H1 (cell line): Measurements from ENCODE around the gene COX5B. TPM values are rescaled to one million over a fixed set of nuclear protein-coding genes. Genes with fewer than 3 reads are reported as not detected.

Source experiments
- CTCF ChIA-PET: fragments of 300-600 bp; sonication (Branson Sonifier 250); formaldehyde crosslinking; loops from one replicate; lab custom pipeline; 2021; ENCODE audit not compliant: partially characterized antibody; lab: Charles Lee
- POLR2A ChIA-PET: fragments of 300-600 bp; sonication (Branson Sonifier 250); formaldehyde crosslinking; loops from one replicate; lab custom pipeline; 2021; ENCODE audit warnings: inconsistent platforms; ENCODE audit not compliant: partially characterized antibody; lab: Charles Lee
- DNase-seq, 2 experiments: peaks; one replicate each; pipeline versions ENCODE4 v3.0.0 to v3.0.0-alpha.2; 2010 to 2022; ENCODE audit warnings: low spot score in 2 of 2, low read depth in 1 of 2, mixed read lengths in 1 of 2
- FAIRE-seq: peaks from 2 replicates; lab custom pipeline; 2011; peaks lifted over from hg19 to GRCh38; lab: Jason Lieb, UNC
- H2AFZ ChIP-seq: 2 replicates; pipeline ENCODE4 v1.8.1; 2012; ENCODE audit warnings: low read length, inconsistent platforms
- H2AK5ac ChIP-seq: 2 replicates; pipeline ENCODE4 v1.6.1; 2013; ENCODE audit warnings: low read depth, low read length
- H2BK120ac ChIP-seq: replicated peaks from 2 replicates; pipeline ENCODE3; 2013; ENCODE audit warnings: low read depth, low read length, inconsistent platforms
- H2BK12ac ChIP-seq: 2 replicates; pipeline ENCODE4 v1.6.1; 2013; ENCODE audit warnings: low read depth, low read length
- H2BK15ac ChIP-seq: 2 replicates; pipeline ENCODE4 v1.6.1; 2013; ENCODE audit warnings: low read length
- H2BK20ac ChIP-seq: 2 replicates; pipeline ENCODE4 v1.6.1; 2013; ENCODE audit warnings: low read length
- H2BK5ac ChIP-seq: 2 replicates; pipeline ENCODE4 v1.6.1; 2013; ENCODE audit warnings: low read depth, low read length
- H3K14ac ChIP-seq: 2 replicates; pipeline ENCODE4 v1.6.1; 2013; ENCODE audit warnings: inconsistent platforms; ENCODE audit not compliant: insufficient read length
- H3K18ac ChIP-seq: 2 replicates; pipeline ENCODE4 v1.6.1; 2013; ENCODE audit warnings: low read length; ENCODE audit errors: extremely low read depth
- H3K23ac ChIP-seq: 2 replicates; pipeline ENCODE4 v1.6.1; 2013; ENCODE audit warnings: inconsistent platforms; ENCODE audit not compliant: insufficient read length
- H3K23me2 ChIP-seq: 2 replicates; pipeline ENCODE4 v1.6.1; 2013; ENCODE audit warnings: low read depth, low read length
- H3K27ac ChIP-seq: 2 replicates; pipeline ENCODE4 v1.6.1; 2011; ENCODE audit warnings: low read depth, low read length, inconsistent platforms
- H3K27me3 ChIP-seq, 4 experiments: replicated peaks in 1 of 4; 1 replicate in 1 of 4; 2 replicates in 3 of 4; pipeline versions ENCODE4 v1.6.1 to v1.8.1; 2011 to 2013; ENCODE audit warnings: low read length in 3 of 4, mild to moderate bottlenecking in 3 of 4, inconsistent platforms in 2 of 4, mixed read lengths in 2 of 4, moderate library complexity in 1 of 4; ENCODE audit not compliant: control insufficient read depth in 3 of 4, insufficient read depth in 3 of 4; ENCODE audit errors: extremely low read depth in 1 of 4
- H3K36me3 ChIP-seq, 4 experiments: 2 replicates each; pipeline versions ENCODE4 v1.6.1 to v1.8.1; 2011 to 2013; ENCODE audit warnings: mild to moderate bottlenecking in 4 of 4, low read length in 3 of 4, moderate library complexity in 2 of 4, control low read depth in 1 of 4, inconsistent platforms in 1 of 4; ENCODE audit not compliant: insufficient read depth in 4 of 4, control insufficient read depth in 2 of 4
- H3K4ac ChIP-seq: replicated peaks from 2 replicates; pipeline ENCODE3; 2013; ENCODE audit warnings: low read length, low read depth, mixed read lengths, inconsistent platforms; ENCODE audit not compliant: insufficient read length
- H3K4me1 ChIP-seq, 4 experiments: replicated peaks in 1 of 4; 1 replicate in 1 of 4; 2 replicates in 3 of 4; pipeline versions ENCODE4 v1.6.1 to v1.8.1; 2011 to 2013; ENCODE audit warnings: low read length in 3 of 4, inconsistent platforms in 2 of 4, mixed read lengths in 1 of 4; ENCODE audit not compliant: insufficient read depth in 4 of 4, control insufficient read depth in 3 of 4
- H3K4me2 ChIP-seq, 2 experiments: 2 replicates each; pipeline versions ENCODE4 v1.6.1 to v1.8.1; 2011 to 2013; ENCODE audit warnings: low read depth in 2 of 2, low read length in 2 of 2, control low read depth in 1 of 2, inconsistent platforms in 1 of 2, mild to moderate bottlenecking in 1 of 2; ENCODE audit not compliant: insufficient read depth in 1 of 2
- H3K4me3 ChIP-seq, 4 experiments: fragments of 200-600, 300-600 bp in 1 of 4; sonication (generic), shearing (Covaris generic), sonication (Bioruptor Twin) in 1 of 4; 2 replicates each; pipeline versions ENCODE4 v1.5.1 to v1.8.1; 2011 to 2016; ENCODE audit warnings: low read length in 4 of 4, low read depth in 3 of 4, control low read depth in 2 of 4, inconsistent platforms in 2 of 4, mild to moderate bottlenecking in 2 of 4, mixed read lengths in 1 of 4, moderate library complexity in 1 of 4; ENCODE audit not compliant: insufficient read depth in 2 of 4; ENCODE audit errors: extremely low read depth in 1 of 4
- H3K56ac ChIP-seq: replicated peaks from 2 replicates; pipeline ENCODE3; 2013; ENCODE audit warnings: low read depth, mild to moderate bottlenecking, mixed read lengths, low read length, inconsistent platforms; ENCODE audit not compliant: insufficient read length
- H3K79me1 ChIP-seq: 2 replicates; pipeline ENCODE4 v1.6.1; 2013; ENCODE audit warnings: low read depth, low read length, control low read depth
- H3K79me2 ChIP-seq, 2 experiments: 2 replicates each; pipeline versions ENCODE4 v1.6.1 to v1.8.1; 2012 to 2013; ENCODE audit warnings: low read length in 2 of 2, mild to moderate bottlenecking in 2 of 2, inconsistent platforms in 1 of 2; ENCODE audit not compliant: insufficient read depth in 2 of 2, control insufficient read depth in 1 of 2
- H3K9ac ChIP-seq, 4 experiments: replicated peaks in 1 of 4; 1 replicate in 1 of 4; 2 replicates in 3 of 4; pipeline versions ENCODE4 v1.6.1 to v1.8.1; 2011 to 2013; ENCODE audit warnings: low read depth in 3 of 4, low read length in 3 of 4, control low read depth in 2 of 4, mild to moderate bottlenecking in 2 of 4, moderate library complexity in 2 of 4, inconsistent platforms in 1 of 4; ENCODE audit errors: extremely low read depth in 1 of 4
- H3K9me3 ChIP-seq, 2 experiments: 2 replicates each; pipeline versions ENCODE4 v1.6.1 to v1.8.1; 2012 to 2013; ENCODE audit warnings: mild to moderate bottlenecking in 2 of 2, moderate library complexity in 2 of 2, control low read depth in 1 of 2, inconsistent platforms in 1 of 2, low read depth in 1 of 2, low read length in 1 of 2, mixed read lengths in 1 of 2; ENCODE audit not compliant: insufficient read depth in 2 of 2
- H4K20me1 ChIP-seq, 2 experiments: replicated peaks in 1 of 2; 2 replicates each; pipeline versions ENCODE3 to v1.8.1; 2011 to 2013; ENCODE audit warnings: inconsistent platforms in 2 of 2, low read length in 2 of 2, mild to moderate bottlenecking in 1 of 2; ENCODE audit not compliant: insufficient read depth in 2 of 2, control insufficient read depth in 1 of 2
- H4K5ac ChIP-seq: 2 replicates; pipeline ENCODE4 v1.6.1; 2013; ENCODE audit warnings: low read length, low read depth, mixed read lengths, inconsistent platforms; ENCODE audit not compliant: insufficient read length
- H4K8ac ChIP-seq: 2 replicates; pipeline ENCODE4 v1.8.0; 2013; ENCODE audit warnings: mild to moderate bottlenecking, moderate library complexity, low read length, inconsistent platforms; ENCODE audit not compliant: insufficient read depth; ENCODE audit errors: extremely low read depth
- H4K91ac ChIP-seq: replicated peaks from 2 replicates; pipeline ENCODE3; 2013; ENCODE audit warnings: low read length, mixed read lengths, inconsistent platforms; ENCODE audit not compliant: insufficient read length
- BRCA1 ChIP-seq: IDR thresholded peaks from 2 replicates; pipeline ENCODE4 v1.6.1; 2012; ENCODE audit warnings: low read depth, low read length, improper control_type of control experiment
- RAD21 ChIP-seq, 2 experiments: IDR thresholded peaks in 1 of 2; conservative IDR thresholded peaks in 1 of 2; 2 replicates each; pipeline ENCODE4 v1.6.1; 2011; ENCODE audit warnings: low read depth in 2 of 2, low read length in 2 of 2, improper control_type of control experiment in 1 of 2, inconsistent platforms in 1 of 2, mild to moderate bottlenecking in 1 of 2, moderate library complexity in 1 of 2
- RBBP5 ChIP-seq: IDR thresholded peaks from 2 replicates; pipeline ENCODE4 v1.7.1; 2012; ENCODE audit warnings: low read depth, mild to moderate bottlenecking, inconsistent platforms, low read length, moderate library complexity, borderline replicate concordance
- SAP30 ChIP-seq: fragments of 300-600 bp; sonication (generic); IDR thresholded peaks from 2 replicates; pipeline ENCODE4 v1.7.1; 2012; ENCODE audit warnings: low read length, moderate library complexity, mild to moderate bottlenecking, inconsistent platforms; ENCODE audit not compliant: insufficient read depth, insufficient replicate concordance
- SIRT6 ChIP-seq: IDR thresholded peaks from one replicate; pipeline ENCODE4 v1.7.1; 2012; ENCODE audit warnings: low read length, inconsistent platforms
- YY1 ChIP-seq: IDR thresholded peaks from 2 replicates; pipeline ENCODE4 v1.6.1; 2011; ENCODE audit warnings: low read depth, mild to moderate bottlenecking, low read length
- WGBS, 2 experiments: shearing (Covaris generic) in 1 of 2; methylation state at CpG; one replicate each; pipeline versions ENCODE4 v1.1.6 to v1.1.7; 2013 to 2015; ENCODE audit warnings: low lambda C conversion rate in 2 of 2, mixed read lengths in 2 of 2, inconsistent platforms in 1 of 2, low coverage in 1 of 2, missing lambda C conversion rate in 1 of 2; ENCODE audit not compliant: insufficient replicate concordance in 2 of 2, insufficient coverage in 1 of 2, insufficient read length in 1 of 2; ENCODE audit errors: extremely low coverage in 1 of 2, missing lambda C conversion rate in 1 of 2; 5-methylcytosine and 5-hydroxymethylcytosine counted together
- polyA plus RNA-seq, 7 experiments: library from polyadenylated mRNA; depleted of rRNA in 3 of 7; stranded (reverse) in 5 of 7; unstranded in 2 of 7; fragments of >200 nt in 5 of 7; fragments of 200-250 nt in 2 of 7; gene quantifications; 1 replicate in 5 of 7; 2 replicates in 1 of 7; 4 replicates in 1 of 7; pipeline versions ENCODE4 v1.2.1 to v1.2.3, GENCODE V29; 2011 to 2013; ENCODE audit warnings: missing spikeins in 2 of 7, mixed read lengths in 2 of 7
- total RNA-seq: library from RNA; stranded (reverse); fragmentation: NEBNext Ultra II Directional; extraction: Animal tissue kit (Norgen Biotek cat#: 25700); gene quantifications from 2 replicates; pipeline ENCODE4 v1.2.1, GENCODE V29; 2021
- TF ChIP-seq, protein P1 (sequence below), 3 experiments: IDR thresholded peaks; 1 replicate in 2 of 3; 2 replicates in 1 of 3; pipeline versions ENCODE4 v1.5.1 to v1.6.1; 2011; ENCODE audit warnings: low read length in 3 of 3, mild to moderate bottlenecking in 3 of 3, inconsistent platforms in 2 of 3, low read depth in 1 of 3, moderate library complexity in 1 of 3; ENCODE audit not compliant: insufficient read depth in 1 of 3; ENCODE audit errors: control extremely low read depth in 1 of 3

The COX5B gene
- total and polyA plus RNA-seq, 2 of the 8 experiments (the other 6 are each of a cell fraction or from before 2014, with no cell fraction given): 233 to 468 TPM

- peaks cover 0 to 2% (median 0%) of the 10 kb centered on the region in 4 experiments; a peak in 2 of 7 replicates for H3K4me1 ChIP-seq
- no peak overlapping the region for H3K56ac ChIP-seq
- H4K8ac ChIP-seq: no peak overlapping the region
- WGBS, 2 experiments: 40% methylated on average over 14 of the region's 14 CpGs; no CpG with 5 or more reads in 1 of the 2 experiments
- H3K23ac ChIP-seq: no peak overlapping the region
- no peak overlapping the region for H3K27ac ChIP-seq
- H4K5ac ChIP-seq: no peak overlapping the region
- H2AK5ac ChIP-seq: no peak overlapping the region
- POLR2A ChIA-PET: interaction anchor here (0.8 to 4.9 kb wide), 4 partner anchors 33 to 107 kb away, joined by 3 to 16 read pairs (median 4); partner anchors contain the start of gene ACTR1B
- no peak overlapping the region for H3K18ac ChIP-seq
- H3K36me3 ChIP-seq: no peaks in the 10 kb centered on the region
- no peak overlapping the region for H2BK20ac ChIP-seq
- no peak overlapping the region for H3K4me3 ChIP-seq
- no peaks in the 10 kb centered on the region for H4K20me1 ChIP-seq
- FAIRE-seq: peak; percentile 80
- no peak overlapping the region for H2BK5ac ChIP-seq
- H3K79me2 ChIP-seq: no peaks in the 10 kb centered on the region
- no peaks in the 10 kb centered on the region; a peak in 1 of 7 replicates for H3K27me3 ChIP-seq
- no peak overlapping the region for H3K4ac ChIP-seq
- no peak overlapping the region for H2AFZ ChIP-seq
- H2BK120ac ChIP-seq: no peak overlapping the region
- H3K14ac ChIP-seq: no peak overlapping the region
- no peak overlapping the region for H2BK15ac ChIP-seq
- no peaks in the 10 kb centered on the region for H3K9me3 ChIP-seq
- H3K23me2 ChIP-seq: no peaks in the 10 kb centered on the region
- no peak for TF ChIP-seq BRCA1
- TF ChIP-seq SAP30: no peak
- no peak for TF ChIP-seq SIRT6
- TF ChIP-seq RAD21 (IDR thresholded peaks at IDR 0.05 in 1 of 2, conservative IDR thresholded peaks at IDR 0.05 in 1 of 2; ENCODE audit: low read depth in 2 of 2, low read length in 2 of 2): peak; percentile 97 to 100
- TF ChIP-seq YY1: peak; percentile 84
- TF ChIP-seq RBBP5: no peak
- TF ChIP-seq, protein P1, sequence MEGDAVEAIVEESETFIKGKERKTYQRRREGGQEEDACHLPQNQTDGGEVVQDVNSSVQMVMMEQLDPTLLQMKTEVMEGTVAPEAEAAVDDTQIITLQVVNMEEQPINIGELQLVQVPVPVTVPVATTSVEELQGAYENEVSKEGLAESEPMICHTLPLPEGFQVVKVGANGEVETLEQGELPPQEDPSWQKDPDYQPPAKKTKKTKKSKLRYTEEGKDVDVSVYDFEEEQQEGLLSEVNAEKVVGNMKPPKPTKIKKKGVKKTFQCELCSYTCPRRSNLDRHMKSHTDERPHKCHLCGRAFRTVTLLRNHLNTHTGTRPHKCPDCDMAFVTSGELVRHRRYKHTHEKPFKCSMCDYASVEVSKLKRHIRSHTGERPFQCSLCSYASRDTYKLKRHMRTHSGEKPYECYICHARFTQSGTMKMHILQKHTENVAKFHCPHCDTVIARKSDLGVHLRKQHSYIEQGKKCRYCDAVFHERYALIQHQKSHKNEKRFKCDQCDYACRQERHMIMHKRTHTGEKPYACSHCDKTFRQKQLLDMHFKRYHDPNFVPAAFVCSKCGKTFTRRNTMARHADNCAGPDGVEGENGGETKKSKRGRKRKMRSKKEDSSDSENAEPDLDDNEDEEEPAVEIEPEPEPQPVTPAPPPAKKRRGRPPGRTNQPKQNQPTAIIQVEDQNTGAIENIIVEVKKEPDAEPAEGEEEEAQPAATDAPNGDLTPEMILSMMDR (IDR thresholded peaks at IDR 0.05; ENCODE audit: control extremely low read depth in 1 of 3, insufficient read depth in 1 of 3, low read depth in 1 of 3, low read length in 3 of 3): peak; percentile 80 to 98 (median 88)
- TF ChIP-seq, all 59 proteins: peak for 3
- DNase-seq: peak; percentile 67 to 95
- Histone ChIP-seq H3K4me2 (no peak overlapping the region), H4K91ac (no peak overlapping the region), H3K9ac (no peak overlapping the region), H2BK12ac (no peak overlapping the region), H3K79me1 (no peaks in the 10 kb centered on the region)
- CTCF ChIA-PET: interaction anchor here (0.5 to 9.0 kb wide), 26 partner anchors 11 to 1632 kb away, joined by 3 to 202 read pairs (median 6); partner anchors contain the start of genes ACTR1B, ANKRD36B, C2orf92 and COX5B
Observed at GRCh38 chr2:97697252-97698235, 51.7 kb downstream of the COX5B start.
